Activated CD8-positive, alpha-beta memory T cell treated with anti-CD3 and anti-CD28 coated beads for 4 hours (primary cell): ENCODE results near the gene RETREG1.

ENCODE experiments used
- DNase-seq, 2 donors: peaks; one replicate each; pipeline ENCODE4 v3.0.0-alpha.2; 2020; ENCODE audit warnings: low read depth in 2 of 2

RETREG1 gene

GRCh38 chr5:16580382-16580781 is 36.4 kb downstream of the RETREG1 start:
- DNase-seq, result no peak

- no peak for DNase-seq
These were observed 37.5 kb downstream of the RETREG1 start for GRCh38 chr5:16579142-16579847.

GRCh38 chr5:16578474-16578883 is 38.3 kb downstream of the RETREG1 start:
- no peak for DNase-seq

- no peak for DNase-seq
These were observed 39.1 kb downstream of the RETREG1 start for GRCh38 chr5:16577677-16578076.

- DNase-seq, result no peak
These were observed 41.7 kb downstream of the RETREG1 start for GRCh38 chr5:16574789-16575721.

GRCh38 chr5:16573401-16573800 is 43.4 kb downstream of the RETREG1 start:
- no peak for DNase-seq

GRCh38 chr5:16572289-16573015 is 44.3 kb downstream of the RETREG1 start:
- DNase-seq, result no peak

GRCh38 chr5:16571016-16571415 is 45.8 kb downstream of the RETREG1 start:
- DNase-seq, result no peak

GRCh38 chr5:16570121-16570815 is 46.5 kb downstream of the RETREG1 start:
- no peak for DNase-seq

GRCh38 chr5:16568875-16569580 is 47.8 kb downstream of the RETREG1 start:
- no peak for DNase-seq

GRCh38 chr5:16567365-16567764 is 49.4 kb downstream of the RETREG1 start:
- DNase-seq, result no peak

- no peak for DNase-seq
These were observed 51.7 kb downstream of the RETREG1 start for GRCh38 chr5:16565118-16565517.

GRCh38 chr5:16564248-16564867 is 52.4 kb downstream of the RETREG1 start:
- DNase-seq, result no peak

GRCh38 chr5:16563686-16564085 is 53.1 kb downstream of the RETREG1 start:
- no peak for DNase-seq

GRCh38 chr5:16561660-16562059 is 55.1 kb downstream of the RETREG1 start:
- no peak for DNase-seq

GRCh38 chr5:16559702-16560101 is 57.1 kb downstream of the RETREG1 start:
- DNase-seq, result no peak

GRCh38 chr5:16558984-16559629 is 57.7 kb downstream of the RETREG1 start:
- no peak for DNase-seq

- no peak for DNase-seq
These were observed 59.3 kb downstream of the RETREG1 start for GRCh38 chr5:16557477-16557876.

- no peak for DNase-seq
These were observed 62.7 kb downstream of the RETREG1 start for GRCh38 chr5:16554110-16554509.
